A673 (cell line): Measurements from ENCODE around the gene SUPT7L. TPM values are rescaled to one million over a fixed set of nuclear protein-coding genes. Genes with fewer than 3 reads are reported as not detected.
"Not testable (repeated sequence)": the region's sequence is repeated elsewhere in the genome, so short reads cannot be mapped to it uniquely, and the experiment has no call there.

Experiments used
- BruUV-seq: library from RNA; stranded (reverse); fragments of 400-500 nt; replicated peaks from 2 replicates; lab custom pipeline; 2021; lab: Mats Ljungman, UMichigan
- CTCF ChIA-PET: fragments of 300-600 bp; sonication (Branson Sonifier 250); formaldehyde crosslinking; loops from one replicate; lab custom pipeline; 2022; ENCODE audit warnings: antibody characterized with exemption; lab: Charles Lee
- POLR2A ChIA-PET: fragments of 300-600 bp; sonication (Branson Sonifier 250); formaldehyde crosslinking; loops from one replicate; lab custom pipeline; 2022; ENCODE audit warnings: antibody characterized with exemption; ENCODE audit not compliant: low non-redundant PET; lab: Charles Lee
- DNase-seq: peaks from one replicate; pipeline ENCODE4 v3.0.0-alpha.2; 2015; ENCODE audit warnings: low spot score
- H3K27ac ChIP-seq: fragments of 200-600 bp; sonication (generic); 2 replicates; pipeline ENCODE4 v1.5.1; 2016; ENCODE audit warnings: mixed run types, low read depth, mild to moderate bottlenecking, mixed read lengths, antibody characterized with exemption, low read length; ENCODE audit not compliant: poor library complexity, severe bottlenecking
- H3K27me3 ChIP-seq: fragments of 200-600 bp; sonication (generic); replicated peaks from 2 replicates; pipeline ENCODE4 v1.6.1; 2017; ENCODE audit warnings: mixed run types, low read depth, mild to moderate bottlenecking, mixed read lengths, antibody characterized with exemption, low read length; ENCODE audit not compliant: insufficient read depth, poor library complexity
- H3K36me3 ChIP-seq: fragments of 200-600 bp; sonication (generic); 2 replicates; pipeline ENCODE4 v1.6.1; 2016; ENCODE audit warnings: mixed run types, mild to moderate bottlenecking, mixed read lengths, antibody characterized with exemption, low read length; ENCODE audit not compliant: insufficient read depth, poor library complexity, severe bottlenecking
- H3K4me1 ChIP-seq: fragments of 200-600 bp; sonication (generic); 2 replicates; pipeline ENCODE4 v1.6.1; 2017; ENCODE audit warnings: mixed run types, mild to moderate bottlenecking, mixed read lengths, antibody characterized with exemption, low read length; ENCODE audit not compliant: insufficient read depth, poor library complexity, severe bottlenecking
- H3K4me3 ChIP-seq: fragments of 200-600 bp; sonication (generic); 2 replicates; pipeline ENCODE4 v1.5.1; 2016; ENCODE audit warnings: low read depth, mixed run types, mild to moderate bottlenecking, mixed read lengths, low read length; ENCODE audit not compliant: poor library complexity, severe bottlenecking
- H3K9me3 ChIP-seq: fragments of 200-600 bp; sonication (generic); 2 replicates; pipeline ENCODE4 v1.6.1; 2016; ENCODE audit warnings: mixed run types, low read depth, mild to moderate bottlenecking, mixed read lengths, antibody characterized with exemption, low read length; ENCODE audit not compliant: poor library complexity, severe bottlenecking
- CTCF ChIP-seq: fragments of 300-800, 200-600 bp; sonication (generic); conservative IDR thresholded peaks from 2 replicates; pipeline ENCODE4 v1.5.1; 2017; ENCODE audit warnings: low read depth, mild to moderate bottlenecking, antibody characterized with exemption, low read length, moderate library complexity, mixed read lengths
- EZH2 ChIP-seq: fragments of 200-600 bp; sonication (generic); IDR thresholded peaks from 2 replicates; pipeline ENCODE4 v1.6.1; 2017; ENCODE audit warnings: borderline replicate concordance, low read depth, mild to moderate bottlenecking, mixed read lengths, antibody characterized with exemption, low read length; ENCODE audit not compliant: poor library complexity, severe bottlenecking
- intact Hi-C: fragments of 100-400 bp; cut with micrococcal nuclease; formaldehyde crosslinking; loops from one replicate; pipeline ENCODE4 v1.10.0; 2022; ENCODE audit not compliant: unreplicated experiment
- total RNA-seq: library from RNA; stranded (reverse); gene quantifications from 2 replicates; pipeline ENCODE4 v1.2.3, GENCODE V29; 2021

Gene SUPT7L
- total RNA-seq, 1 experiment from 2014 or later = 33.1 TPM

GRCh38 chr2:27689424-27689823 is 26.0 kb upstream of the SUPT7L start:
- TF ChIP-seq EZH2 (no peak), CTCF (no peak)
- intact Hi-C loops = no loop called here
- Histone ChIP-seq H3K27me3 (no peaks in the 10 kb centered on the region), H3K4me3 (no peak overlapping the region), H3K9me3 (no peaks in the 10 kb centered on the region), H3K27ac (no peak overlapping the region), H3K4me1 (no peaks in the 10 kb centered on the region), H3K36me3 (peaks cover 20% of the 10 kb centered on the region)
- ChIA-PET POLR2A (no interaction called here), CTCF (no interaction called here)
- BruUV-seq = no TSS peak
- no peak for DNase-seq

- intact Hi-C loops = no loop called here
- no TSS peak for BruUV-seq
- no peak for TF ChIP-seq EZH2
- TF ChIP-seq CTCF = no peak
- no peak for DNase-seq
- Histone ChIP-seq H3K4me1 (peaks cover 6% of the 10 kb centered on the region), H3K36me3 (peaks cover 28% of the 10 kb centered on the region), H3K27ac (no peak overlapping the region), H3K9me3 (no peaks in the 10 kb centered on the region), H3K4me3 (no peak overlapping the region), H3K27me3 (no peaks in the 10 kb centered on the region)
- CTCF ChIA-PET = no interaction called here
- POLR2A ChIA-PET = no interaction called here
Measured at GRCh38 chr2:27687232-27687631, 23.8 kb upstream of the SUPT7L start.

GRCh38 chr2:27685577-27685976 is 22.2 kb upstream of the SUPT7L start:
- DNase-seq = no peak
- no peaks in the 10 kb centered on the region for H3K9me3 ChIP-seq
- POLR2A ChIA-PET = no interaction called here
- no peak for TF ChIP-seq CTCF
- BruUV-seq = no TSS peak
- H3K4me1 ChIP-seq = peaks cover 6% of the 10 kb centered on the region
- CTCF ChIA-PET = no interaction called here
- H3K27me3 ChIP-seq = no peaks in the 10 kb centered on the region
- H3K27ac ChIP-seq = no peak overlapping the region
- peaks cover 28% of the 10 kb centered on the region for H3K36me3 ChIP-seq
- intact Hi-C loops = no loop called here
- H3K4me3 ChIP-seq = no peak overlapping the region

GRCh38 chr2:27685006-27685405 is 21.6 kb upstream of the SUPT7L start:
- H3K9me3 ChIP-seq, H3K27me3 ChIP-seq, BruUV-seq, H3K4me3 ChIP-seq, H3K27ac ChIP-seq, H3K4me1 ChIP-seq, CTCF ChIA-PET, POLR2A ChIA-PET, DNase-seq, intact Hi-C loops: not testable (repeated sequence)
- H3K36me3 ChIP-seq = peaks cover 28% of the 10 kb centered on the region
